Progenitor cell of endocrine pancreas (in vitro differentiated cells): ENCODE measurements around the gene THUMPD3. TPM values are rescaled to one million over a fixed set of nuclear protein-coding genes. Genes with fewer than 3 reads are reported as not detected.

Experiments
- DNase-seq: peaks from one replicate; pipeline ENCODE4 v3.0.0; 2021; ENCODE audit warnings: low spot score; ENCODE audit not compliant: unreplicated experiment
- H3K27ac Mint-ChIP-seq: 2 replicates; pipeline ENCODE4 v1.8.0; 2021; ENCODE audit warnings: mild to moderate bottlenecking, moderate library complexity, mixed read lengths
- H3K27me3 Mint-ChIP-seq: 2 replicates; pipeline ENCODE4 v1.8.0; 2021; ENCODE audit warnings: mixed read lengths
- H3K36me3 Mint-ChIP-seq: 2 replicates; pipeline ENCODE4 v1.8.0; 2022; ENCODE audit warnings: mixed read lengths; ENCODE audit not compliant: insufficient read depth
- H3K4me1 Mint-ChIP-seq: 2 replicates; pipeline ENCODE4 v1.8.0; 2021; ENCODE audit warnings: low read depth, mixed read lengths
- H3K4me3 Mint-ChIP-seq: 2 replicates; pipeline ENCODE4 v1.8.0; 2021; ENCODE audit warnings: low read depth, mild to moderate bottlenecking, moderate library complexity, mixed read lengths
- H3K9me3 Mint-ChIP-seq: 2 replicates; pipeline ENCODE4 v1.8.0; 2021; ENCODE audit warnings: low read depth, mixed read lengths
- total RNA-seq: library from RNA; stranded (reverse); gene quantifications from 2 replicates; pipeline ENCODE4 v1.2.1, GENCODE V29; 2021
- TF ChIP-seq, protein P1 (sequence below): fragments of 200-600 bp; sonication (generic); IDR thresholded peaks from one replicate; pipeline ENCODE4 v1.5.0; 2021; ENCODE audit warnings: antibody characterized with exemption, mild to moderate bottlenecking; ENCODE audit not compliant: unreplicated experiment

THUMPD3 gene
- total RNA-seq, 1 donor from 2014 or later = 61.3 TPM

GRCh38 chr3:9380014-9380413 is 17.2 kb downstream of the THUMPD3 start:
- peaks cover 5% of the 10 kb centered on the region for H3K4me1 Mint-ChIP-seq
- TF ChIP-seq, protein P1, sequence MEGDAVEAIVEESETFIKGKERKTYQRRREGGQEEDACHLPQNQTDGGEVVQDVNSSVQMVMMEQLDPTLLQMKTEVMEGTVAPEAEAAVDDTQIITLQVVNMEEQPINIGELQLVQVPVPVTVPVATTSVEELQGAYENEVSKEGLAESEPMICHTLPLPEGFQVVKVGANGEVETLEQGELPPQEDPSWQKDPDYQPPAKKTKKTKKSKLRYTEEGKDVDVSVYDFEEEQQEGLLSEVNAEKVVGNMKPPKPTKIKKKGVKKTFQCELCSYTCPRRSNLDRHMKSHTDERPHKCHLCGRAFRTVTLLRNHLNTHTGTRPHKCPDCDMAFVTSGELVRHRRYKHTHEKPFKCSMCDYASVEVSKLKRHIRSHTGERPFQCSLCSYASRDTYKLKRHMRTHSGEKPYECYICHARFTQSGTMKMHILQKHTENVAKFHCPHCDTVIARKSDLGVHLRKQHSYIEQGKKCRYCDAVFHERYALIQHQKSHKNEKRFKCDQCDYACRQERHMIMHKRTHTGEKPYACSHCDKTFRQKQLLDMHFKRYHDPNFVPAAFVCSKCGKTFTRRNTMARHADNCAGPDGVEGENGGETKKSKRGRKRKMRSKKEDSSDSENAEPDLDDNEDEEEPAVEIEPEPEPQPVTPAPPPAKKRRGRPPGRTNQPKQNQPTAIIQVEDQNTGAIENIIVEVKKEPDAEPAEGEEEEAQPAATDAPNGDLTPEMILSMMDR = no peak
- no peaks in the 10 kb centered on the region for H3K9me3 Mint-ChIP-seq
- no peak for DNase-seq
- H3K4me3 Mint-ChIP-seq = no peak overlapping the region
- H3K27me3 Mint-ChIP-seq = no peaks in the 10 kb centered on the region
- peaks cover 39% of the 10 kb centered on the region for H3K36me3 Mint-ChIP-seq
- peak overlapping the region; percentile 84 for H3K27ac Mint-ChIP-seq

- DNase-seq = no peak
- H3K27me3 Mint-ChIP-seq = no peaks in the 10 kb centered on the region
- TF ChIP-seq, protein P1 = no peak
- H3K27ac Mint-ChIP-seq = peak overlapping the region; percentile 93
- peaks cover 7% of the 10 kb centered on the region for H3K4me1 Mint-ChIP-seq
- no peaks in the 10 kb centered on the region for H3K9me3 Mint-ChIP-seq
- H3K4me3 Mint-ChIP-seq = no peak overlapping the region
- peaks cover 29% of the 10 kb centered on the region for H3K36me3 Mint-ChIP-seq
Observed at GRCh38 chr3:9384141-9384828, 21.4 kb downstream of the THUMPD3 start.

- no peaks in the 10 kb centered on the region for H3K9me3 Mint-ChIP-seq
- no peak overlapping the region for H3K4me3 Mint-ChIP-seq
- H3K27ac Mint-ChIP-seq = peak overlapping the region; percentile 93
- no peaks in the 10 kb centered on the region for H3K27me3 Mint-ChIP-seq
- TF ChIP-seq, protein P1 = no peak
- DNase-seq = no peak
- H3K36me3 Mint-ChIP-seq = peaks cover 29% of the 10 kb centered on the region
- peaks cover 7% of the 10 kb centered on the region for H3K4me1 Mint-ChIP-seq
Observed at GRCh38 chr3:9385187-9386077, 22.6 kb downstream of the THUMPD3 start.

DNA sequence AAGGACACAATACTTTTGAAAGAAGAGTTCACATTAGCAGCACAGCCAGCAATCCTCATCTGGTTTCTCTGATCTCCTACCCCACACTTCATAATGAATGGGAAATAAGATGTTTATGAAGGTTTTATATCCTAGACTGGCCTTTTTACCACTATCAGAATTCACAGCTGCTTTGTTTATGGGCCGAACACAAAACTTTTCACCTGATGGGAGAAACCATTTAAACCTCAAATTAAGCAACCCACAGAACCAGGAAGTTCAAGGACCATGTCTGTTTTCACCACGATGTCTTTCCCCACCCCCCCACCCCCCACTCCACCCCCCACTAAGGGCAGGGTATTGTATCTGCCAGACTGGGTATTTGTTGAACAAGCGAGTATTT is 23.2 kb downstream of the THUMPD3 start:
- peak overlapping the region; percentile 62 for H3K27ac Mint-ChIP-seq
- peaks cover 7% of the 10 kb centered on the region for H3K4me1 Mint-ChIP-seq
- no peaks in the 10 kb centered on the region for H3K27me3 Mint-ChIP-seq
- H3K9me3 Mint-ChIP-seq = no peaks in the 10 kb centered on the region
- no peak overlapping the region for H3K4me3 Mint-ChIP-seq
- TF ChIP-seq, protein P1 = no peak
- peaks cover 31% of the 10 kb centered on the region for H3K36me3 Mint-ChIP-seq
- no peak for DNase-seq

DNA sequence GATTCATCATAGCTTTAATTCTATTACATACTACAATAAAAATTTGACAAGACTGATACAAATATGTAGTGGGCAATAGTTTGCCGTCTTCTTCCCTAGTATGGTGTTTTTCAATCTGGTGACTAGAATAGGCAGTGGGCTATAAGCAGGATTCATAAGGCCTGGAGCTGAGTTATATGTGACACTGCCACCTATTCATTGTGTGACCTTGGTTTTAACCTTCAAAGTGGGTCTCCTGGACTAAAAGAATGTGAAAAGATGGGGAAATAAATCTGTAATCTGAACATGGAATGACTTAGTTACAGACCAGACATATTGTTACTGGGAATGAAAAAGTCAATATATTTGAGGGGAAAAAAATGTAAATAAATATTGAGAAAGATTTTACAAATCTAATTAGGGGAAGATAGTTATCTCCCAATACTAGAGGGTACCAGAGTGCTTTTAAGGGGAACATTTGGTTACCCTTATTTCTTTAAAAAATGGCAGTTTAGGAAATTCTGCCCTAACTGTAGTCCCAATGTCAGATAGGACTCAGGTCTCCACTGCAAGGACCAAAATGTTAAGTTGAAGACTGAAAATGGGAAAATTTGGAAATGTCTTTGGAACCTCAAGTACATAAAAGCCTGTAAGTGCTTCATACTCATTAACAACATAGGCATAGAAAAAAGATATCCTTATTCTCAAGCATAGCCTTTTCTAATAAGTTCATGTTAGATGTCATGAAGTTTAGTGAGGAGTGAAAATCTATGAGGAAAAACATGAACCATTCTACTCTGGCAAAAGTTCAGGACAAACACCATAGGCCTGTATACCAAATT is 23.9 kb downstream of the THUMPD3 start:
- Mint-ChIP-seq H3K27me3 (no peaks in the 10 kb centered on the region), H3K27ac (peak overlapping the region; percentile 15), H3K4me1 (peaks cover 10% of the 10 kb centered on the region), H3K9me3 (no peaks in the 10 kb centered on the region), H3K4me3 (no peak overlapping the region), H3K36me3 (peaks cover 35% of the 10 kb centered on the region)
- DNase-seq = no peak
- TF ChIP-seq, protein P1 = no peak
